HL-60/S4 (cell line): ENCODE measurements around the gene FITM1.
"Not testable (repeated sequence)": the region's sequence is repeated elsewhere in the genome, so short reads cannot be mapped to it uniquely, and the experiment has no call there.

Experiments used
- in situ Hi-C: fragments of 300-500 bp; cut with MboI; formaldehyde crosslinking; loops from 2 replicates; pipeline ENCODE4 v1.14.3; 2022; ENCODE audit warnings: low sequenced_read_pairs

The FITM1 gene

DNA sequence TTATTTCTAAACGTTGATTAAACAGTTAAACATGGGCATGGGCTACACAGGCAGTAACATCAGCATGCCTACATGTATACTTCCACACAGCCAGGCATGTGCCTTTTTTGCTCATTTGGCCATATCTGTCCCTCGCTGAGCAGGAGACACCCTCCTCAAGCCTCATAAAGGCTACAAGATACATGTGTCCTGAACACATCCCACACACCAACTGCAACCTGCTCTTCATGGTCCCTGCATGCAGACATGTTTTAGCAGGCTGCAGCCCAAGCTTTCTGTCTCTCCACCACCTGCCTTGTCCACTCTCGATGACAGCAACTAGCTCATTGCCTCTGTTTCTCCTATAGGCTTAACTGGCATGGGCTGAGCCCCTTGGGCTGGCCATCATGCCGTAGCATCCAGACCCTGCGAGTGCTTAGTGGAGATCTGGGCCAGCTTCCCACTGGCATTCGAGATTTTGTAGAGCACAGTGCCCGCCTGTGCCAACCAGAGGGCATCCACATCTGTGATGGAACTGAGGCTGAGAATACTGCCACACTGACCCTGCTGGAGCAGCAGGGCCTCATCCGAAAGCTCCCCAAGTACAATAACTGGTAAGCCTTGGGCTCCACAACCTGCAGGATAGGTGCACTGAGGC lies 33.8 kb upstream of the FITM1 start:
- in situ Hi-C loops, result no loop called here

DNA sequence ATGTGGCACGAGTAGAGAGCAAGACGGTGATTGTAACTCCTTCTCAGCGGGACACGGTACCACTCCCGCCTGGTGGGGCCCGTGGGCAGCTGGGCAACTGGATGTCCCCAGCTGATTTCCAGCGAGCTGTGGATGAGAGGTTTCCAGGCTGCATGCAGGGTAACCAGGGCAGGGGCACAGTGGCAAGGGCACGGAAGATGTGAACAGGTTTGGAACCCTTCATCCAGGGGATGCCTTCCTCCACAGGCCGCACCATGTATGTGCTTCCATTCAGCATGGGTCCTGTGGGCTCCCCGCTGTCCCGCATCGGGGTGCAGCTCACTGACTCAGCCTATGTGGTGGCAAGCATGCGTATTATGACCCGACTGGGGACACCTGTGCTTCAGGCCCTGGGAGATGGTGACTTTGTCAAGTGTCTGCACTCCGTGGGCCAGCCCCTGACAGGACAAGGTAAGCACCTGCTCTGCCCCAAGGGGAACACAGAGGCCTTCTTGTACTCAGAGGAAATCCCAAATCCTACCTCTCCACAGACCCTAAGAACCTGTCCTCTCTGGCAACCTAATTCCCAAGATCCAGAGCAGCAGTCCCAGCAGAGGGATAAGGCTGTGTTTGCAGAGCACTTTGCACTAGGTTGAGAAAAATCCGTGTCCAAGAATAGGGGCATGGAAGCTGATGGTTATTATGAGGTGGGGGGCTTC lies 32.1 kb upstream of the FITM1 start:
- in situ Hi-C loops, result no loop called here

DNA sequence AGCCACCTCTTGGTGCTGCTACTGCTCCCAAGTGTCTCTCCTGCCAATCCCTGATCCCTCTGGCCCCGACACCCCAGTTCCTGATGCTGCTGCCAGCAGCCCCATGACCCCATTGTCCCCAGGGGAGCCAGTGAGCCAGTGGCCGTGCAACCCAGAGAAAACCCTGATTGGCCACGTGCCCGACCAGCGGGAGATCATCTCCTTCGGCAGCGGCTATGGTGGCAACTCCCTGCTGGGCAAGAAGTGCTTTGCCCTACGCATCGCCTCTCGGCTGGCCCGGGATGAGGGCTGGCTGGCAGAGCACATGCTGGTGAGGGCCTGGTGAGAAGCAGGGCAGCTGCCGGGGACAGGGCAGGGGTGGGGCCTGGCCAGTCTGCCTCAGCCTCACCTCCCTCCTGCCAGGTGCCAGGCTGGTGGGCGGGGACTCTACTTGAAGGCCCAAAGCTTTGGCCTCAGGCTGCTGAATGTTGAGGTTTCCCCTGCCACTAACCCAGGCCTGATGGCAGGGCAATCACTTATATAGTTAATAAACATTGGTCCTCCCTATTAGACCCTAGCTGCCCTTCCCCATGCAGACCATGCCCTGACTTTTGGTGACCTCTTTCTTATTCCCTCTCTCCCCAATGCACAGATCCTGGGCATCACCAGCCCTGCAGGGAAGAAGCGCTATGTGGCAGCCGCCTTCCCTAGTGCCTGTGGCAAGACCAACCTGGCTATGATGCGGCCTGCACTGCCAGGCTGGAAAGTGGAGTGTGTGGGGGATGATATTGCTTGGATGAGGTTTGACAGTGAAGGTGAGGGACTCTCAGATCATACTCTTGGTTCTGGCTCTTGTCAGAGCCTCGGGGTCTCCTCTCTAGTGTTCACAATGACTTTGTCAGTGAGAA lies 31.3 kb upstream of the FITM1 start:
- in situ Hi-C loops, result no loop called here

DNA sequence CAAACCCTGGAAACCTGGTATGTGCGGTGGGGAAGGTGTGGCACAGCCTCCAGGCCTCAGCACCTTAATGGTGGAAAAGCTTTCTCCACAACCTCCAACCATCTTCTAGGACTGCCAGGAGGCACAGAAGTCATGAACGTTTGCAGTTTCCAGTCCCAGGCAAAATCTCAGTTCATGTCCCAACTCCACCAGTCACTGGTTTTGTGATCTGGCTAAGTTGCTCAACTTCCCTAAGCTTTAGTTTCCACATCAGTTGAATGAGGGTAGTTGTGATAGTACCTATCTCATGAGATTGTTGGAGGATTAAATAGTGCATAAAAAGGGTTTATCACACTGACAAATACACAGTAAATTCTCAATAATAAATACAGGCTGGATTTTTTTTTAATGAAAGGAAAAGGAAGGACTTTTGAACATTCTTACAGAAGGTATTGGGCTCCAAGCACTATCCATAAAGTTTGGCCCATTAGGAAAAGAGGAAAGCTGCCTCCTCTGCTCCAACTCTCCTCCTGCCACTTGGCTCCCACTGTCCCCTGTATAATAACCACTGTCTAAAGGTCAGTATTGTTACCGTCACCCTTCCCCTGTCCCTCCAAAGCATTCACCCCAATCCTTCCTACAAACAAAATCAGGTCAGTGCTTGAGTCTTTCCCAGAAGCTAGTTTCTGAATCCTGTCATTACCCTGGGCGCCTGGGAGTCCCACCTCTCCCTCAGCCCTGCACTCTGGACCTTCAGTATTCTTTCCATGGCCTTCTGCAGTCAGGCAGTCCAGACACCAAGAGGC lies 30.1 kb upstream of the FITM1 start:
- in situ Hi-C loops, result no loop called here

DNA sequence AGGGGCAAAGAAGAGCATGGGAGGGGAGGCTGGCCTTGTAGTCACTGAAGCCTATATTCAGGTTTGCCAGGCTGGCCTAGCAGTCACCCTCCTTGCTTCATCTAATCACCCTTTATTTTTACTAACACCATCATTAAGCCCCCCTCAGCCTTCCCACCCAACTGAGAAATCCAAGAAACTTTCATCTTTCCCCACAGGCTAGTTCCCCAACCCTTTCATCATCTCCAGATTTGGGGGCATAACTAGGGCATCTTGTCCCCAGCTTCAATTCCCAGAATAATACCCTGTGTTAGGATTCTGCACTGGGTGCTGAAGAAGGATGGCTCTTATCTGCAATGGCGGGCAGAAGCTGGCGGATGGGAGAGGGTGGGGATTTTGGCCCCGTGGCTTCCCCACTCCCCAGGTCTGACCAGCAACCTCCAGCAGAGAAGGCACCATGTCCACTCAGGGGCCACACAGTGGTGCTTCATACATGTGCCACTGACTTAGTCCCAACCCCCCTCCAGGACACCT lies 29.4 kb upstream of the FITM1 start:
- in situ Hi-C loops, result no loop called here

DNA sequence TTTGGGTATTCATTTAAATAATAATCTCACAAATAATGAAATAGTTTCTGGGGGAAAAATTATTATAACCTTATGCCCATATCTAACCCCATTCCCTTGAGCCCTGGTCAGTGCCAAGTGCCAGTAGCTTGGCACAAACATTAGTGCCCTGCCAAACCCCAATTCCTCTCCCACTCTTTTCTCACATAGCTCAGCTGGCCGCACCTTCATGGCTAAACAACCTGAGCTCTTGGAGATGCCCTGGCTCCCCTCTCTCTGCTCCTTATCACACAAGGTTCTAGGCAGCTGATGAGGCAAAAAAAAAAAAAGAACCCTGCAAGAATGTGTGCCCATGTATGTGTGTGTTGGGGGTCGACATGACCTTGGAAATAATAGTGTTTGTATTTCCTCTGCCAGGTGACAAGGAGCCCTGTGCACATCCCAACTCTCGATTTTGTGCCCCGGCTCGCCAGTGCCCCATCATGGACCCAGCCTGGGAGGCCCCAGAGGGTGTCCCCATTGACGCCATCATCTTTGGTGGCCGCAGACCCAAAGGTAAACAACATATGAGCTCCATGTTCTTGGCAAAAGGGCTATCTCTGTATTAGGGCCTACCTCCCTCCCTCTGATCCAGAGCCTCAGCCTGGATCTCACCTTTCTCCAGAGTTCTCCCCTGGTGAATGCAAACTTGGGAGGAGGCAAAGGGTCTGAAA lies 28.0 kb upstream of the FITM1 start:
- in situ Hi-C loops, result no loop called here

DNA sequence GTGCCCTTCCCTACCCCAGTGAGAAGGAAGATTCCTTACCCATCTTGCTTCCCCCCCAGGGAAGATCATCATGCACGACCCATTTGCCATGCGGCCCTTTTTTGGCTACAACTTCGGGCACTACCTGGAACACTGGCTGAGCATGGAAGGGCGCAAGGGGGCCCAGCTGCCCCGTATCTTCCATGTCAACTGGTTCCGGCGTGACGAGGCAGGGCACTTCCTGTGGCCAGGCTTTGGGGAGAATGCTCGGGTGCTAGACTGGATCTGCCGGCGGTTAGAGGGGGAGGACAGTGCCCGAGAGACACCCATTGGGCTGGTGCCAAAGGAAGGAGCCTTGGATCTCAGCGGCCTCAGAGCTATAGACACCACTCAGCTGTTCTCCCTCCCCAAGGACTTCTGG lies 27.0 kb upstream of the FITM1 start:
- in situ Hi-C loops, result no loop called here

DNA sequence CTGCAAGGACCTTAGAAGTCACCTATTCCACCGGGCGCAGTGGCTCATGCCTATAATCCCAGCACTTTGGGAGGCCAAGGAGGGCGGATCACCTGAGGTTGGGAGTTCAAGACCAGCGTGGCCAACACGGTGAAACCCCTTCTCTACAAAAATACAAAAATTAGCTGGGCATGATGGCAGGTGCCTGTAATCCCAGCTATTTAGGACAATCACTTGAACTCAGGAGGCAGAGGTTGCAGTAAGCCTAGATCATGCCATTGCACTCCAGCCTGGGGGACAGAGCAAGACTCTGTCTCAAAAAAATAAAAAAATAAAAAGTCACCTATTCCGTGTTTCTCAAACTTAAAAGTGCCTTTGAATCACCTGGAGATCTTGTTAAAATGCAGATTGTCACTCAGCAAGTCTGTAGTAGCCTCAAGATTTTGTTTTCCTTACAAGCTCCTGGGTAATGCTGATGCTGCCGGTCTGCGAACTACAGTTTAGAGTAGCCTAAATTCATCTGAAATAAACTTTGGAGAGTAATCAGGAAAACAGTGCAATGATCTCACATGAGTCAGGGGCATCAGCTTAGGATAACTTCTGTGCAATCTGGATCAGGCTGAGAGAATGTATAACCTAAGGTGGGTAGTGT lies 24.7 kb upstream of the FITM1 start:
- in situ Hi-C loops, result not testable (repeated sequence)

DNA sequence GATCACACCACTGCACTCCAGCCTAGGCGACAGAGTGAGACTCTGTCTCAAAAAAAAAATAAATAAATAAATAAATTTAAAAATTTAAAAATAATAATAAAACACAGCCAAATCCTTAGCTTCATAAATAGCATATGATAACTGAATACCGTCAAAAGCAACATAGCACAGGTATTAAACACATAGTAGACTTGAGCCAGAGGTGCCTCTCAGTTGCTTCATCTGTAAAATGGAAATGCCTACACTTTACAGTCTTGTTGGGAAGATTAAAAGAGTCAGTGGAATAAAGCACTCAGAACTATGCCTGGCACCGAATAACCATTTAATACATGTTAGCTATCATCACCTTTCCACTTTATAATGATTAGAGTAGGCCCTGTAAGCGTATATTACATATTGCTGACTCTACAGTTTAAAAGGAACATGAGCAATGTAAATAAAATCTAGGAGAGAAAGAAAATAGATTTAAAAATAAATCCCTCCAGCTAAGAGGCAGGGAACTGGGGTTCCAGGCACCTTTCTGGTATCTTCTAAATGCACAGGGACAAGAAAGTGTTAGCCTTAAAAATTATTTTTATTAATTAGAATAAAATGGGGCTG lies 23.7 kb upstream of the FITM1 start:
- in situ Hi-C loops, result no loop called here

DNA sequence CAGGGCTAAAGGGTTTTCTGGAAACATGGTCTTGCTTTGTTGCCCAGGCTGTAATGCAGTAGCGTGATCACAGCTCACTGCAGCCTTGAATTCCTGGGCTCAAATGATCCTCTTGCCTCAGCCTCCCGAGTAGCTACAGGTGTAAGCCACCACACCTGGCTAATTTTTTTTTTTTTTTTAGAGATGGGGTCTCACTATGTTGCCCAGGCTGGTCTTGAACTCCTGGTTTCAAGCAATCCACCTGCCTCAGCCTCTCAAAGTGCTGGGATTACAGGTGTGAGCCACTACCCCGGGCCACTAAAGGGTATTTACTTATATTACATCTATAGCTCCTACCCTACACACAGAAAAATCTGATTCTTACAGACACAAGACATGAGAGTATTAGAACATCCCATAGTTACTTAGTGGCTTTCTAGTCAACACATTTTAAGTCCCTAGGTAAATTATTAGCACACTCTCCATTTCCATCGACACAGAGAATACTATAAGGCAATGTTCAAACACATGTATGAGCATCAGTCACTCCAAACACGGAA lies 22.1 kb upstream of the FITM1 start:
- in situ Hi-C loops, result no loop called here

DNA sequence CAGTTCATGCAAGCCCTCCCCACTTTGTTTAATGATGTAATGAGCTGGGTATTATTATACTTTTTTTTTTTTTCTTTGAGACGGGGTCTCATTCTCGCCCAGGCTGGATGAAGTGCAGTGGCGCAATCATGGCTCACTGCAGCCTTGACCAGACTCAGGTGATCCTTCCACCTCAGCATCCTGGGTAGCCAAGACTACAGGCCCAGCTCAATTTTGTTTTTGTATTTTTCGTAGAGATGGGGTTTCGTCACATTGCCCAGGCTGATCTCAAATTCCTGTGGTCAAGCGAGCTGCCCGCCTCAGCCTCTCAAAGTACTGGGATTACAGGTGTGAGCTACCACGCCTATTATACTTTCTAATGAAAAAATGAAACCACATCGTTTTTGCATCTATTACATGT lies 20.4 kb upstream of the FITM1 start:
- in situ Hi-C loops, result no loop called here

DNA sequence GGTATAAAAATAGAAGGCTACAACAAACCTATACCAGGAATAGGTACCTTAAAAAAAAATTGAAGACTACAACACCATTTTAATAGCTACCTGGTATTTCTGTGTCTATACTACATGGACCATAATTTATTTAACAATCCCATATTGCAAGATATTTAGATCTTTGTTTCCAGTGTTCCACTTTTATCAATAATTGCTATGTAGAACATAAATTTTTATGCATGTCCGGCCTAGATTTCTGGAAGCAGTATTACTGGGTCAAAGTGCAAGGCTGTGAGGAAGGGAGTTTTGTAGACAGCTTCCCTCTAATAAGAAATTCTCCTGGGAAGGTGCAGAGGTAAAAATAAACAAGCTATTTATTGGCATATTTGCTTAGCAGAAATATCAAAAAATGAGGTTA lies 19.9 kb upstream of the FITM1 start:
- in situ Hi-C loops, result no loop called here

DNA sequence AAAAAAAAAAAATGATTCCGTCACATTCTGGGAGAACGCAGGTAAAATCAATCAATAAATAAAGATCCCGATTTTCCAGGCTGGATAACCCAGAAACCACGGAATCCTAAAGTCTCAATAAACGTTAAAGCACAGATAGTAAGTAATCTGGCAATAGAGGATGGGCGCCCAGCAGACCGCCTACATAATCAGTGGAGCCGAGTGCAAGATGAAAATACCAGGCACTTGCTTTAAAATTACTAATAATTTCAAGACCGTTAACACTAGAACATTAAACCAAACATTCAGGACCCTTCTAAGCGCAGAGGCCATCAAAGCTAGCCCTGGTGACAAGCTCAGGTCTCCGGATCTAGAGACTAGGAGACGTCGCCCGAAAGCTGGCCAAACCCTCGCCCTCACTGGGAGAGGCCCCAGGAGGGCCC lies 17.1 kb upstream of the FITM1 start:
- in situ Hi-C loops, result no loop called here

DNA sequence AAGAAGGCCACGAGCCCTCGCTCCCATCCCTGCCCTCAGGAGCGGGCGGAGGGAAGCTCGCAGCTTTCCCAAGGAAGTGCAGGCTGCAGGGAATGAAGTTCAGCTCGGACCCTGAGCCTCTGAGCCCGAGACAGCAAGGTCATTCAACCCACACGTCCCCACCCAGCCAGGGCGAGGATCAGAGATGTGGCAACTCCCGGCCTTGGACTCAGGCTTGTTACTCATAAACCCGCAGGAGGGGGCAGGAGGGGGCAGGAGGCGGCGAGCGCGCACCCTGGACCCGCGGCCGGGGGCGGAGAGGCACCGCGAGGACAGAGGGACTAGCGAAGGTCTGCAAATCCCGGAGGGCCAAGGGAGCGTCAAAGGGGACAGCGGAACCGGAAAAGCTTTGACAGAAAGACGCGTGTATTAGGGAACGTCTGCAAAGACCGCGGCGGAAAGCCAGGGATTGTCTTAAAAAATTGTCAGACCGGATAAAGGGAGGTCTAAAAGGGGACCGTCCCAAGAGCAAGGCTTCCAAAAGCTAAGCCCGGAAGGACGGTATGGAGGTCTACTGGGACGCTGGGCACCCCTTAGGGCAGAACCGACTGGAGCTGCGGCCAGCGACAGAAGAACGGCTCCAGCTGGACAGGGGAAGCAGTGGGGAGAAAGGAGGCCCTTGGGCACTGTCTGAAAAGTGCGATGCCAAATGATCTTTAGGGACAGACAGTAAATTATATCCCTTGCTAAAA lies 16.5 kb upstream of the FITM1 start:
- in situ Hi-C loops, result no loop called here

DNA sequence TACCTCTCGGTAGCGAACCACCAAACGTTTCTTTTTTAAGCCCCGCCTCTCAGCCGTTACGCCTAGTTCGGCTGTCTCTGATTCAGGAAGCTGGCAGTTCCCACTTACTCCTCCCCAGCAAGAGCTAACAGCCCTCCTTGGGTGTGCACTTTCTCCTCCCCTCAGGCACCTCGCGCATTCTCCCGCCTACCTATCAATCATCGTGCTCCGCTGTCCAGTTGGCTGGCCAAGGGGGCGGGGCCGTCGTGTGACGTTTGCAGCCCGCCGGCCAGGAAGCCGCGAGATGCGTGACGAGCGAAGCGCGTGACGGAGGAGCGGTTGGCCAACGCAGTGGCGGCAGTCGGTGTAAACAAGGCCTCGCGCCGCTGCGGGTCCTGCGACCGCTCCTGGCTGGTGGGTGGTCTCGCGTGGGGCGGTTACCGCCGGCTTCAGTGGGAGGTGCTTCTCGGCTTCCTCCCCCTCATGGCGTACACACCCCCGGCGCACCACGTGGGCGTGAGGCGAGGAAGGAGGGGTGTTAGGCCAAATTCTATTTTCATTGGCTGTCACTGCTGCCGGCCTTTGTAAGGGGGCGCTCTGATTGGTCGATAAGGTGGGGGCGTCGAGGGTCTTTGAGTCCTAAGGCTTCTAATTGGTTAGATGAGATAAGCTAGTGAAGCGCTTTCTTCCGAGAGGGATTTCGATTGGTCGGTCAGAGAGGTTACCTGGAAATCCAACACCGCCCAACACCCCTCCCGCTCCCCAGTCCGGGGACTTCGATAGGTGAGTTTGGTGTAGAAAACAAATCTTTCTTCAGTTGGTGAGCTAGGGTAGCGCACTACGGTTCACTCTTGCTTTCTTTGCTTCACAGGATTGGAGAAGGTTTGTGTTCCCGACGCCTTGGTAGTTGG lies 15.7 kb upstream of the FITM1 start, which contains the start of the genes DCAF11 and NRL:
Gene DCAF11 (plus strand): TSS at position 246 of the 890 bp plus-strand sequence. CDS start 818 bp downstream, outside the sequence.
Gene NRL (minus strand): TSS at position 418 of the 890 bp plus-strand sequence. CDS start 32,101 bp downstream, outside the sequence.
- in situ Hi-C loops, result no loop called here

DNA sequence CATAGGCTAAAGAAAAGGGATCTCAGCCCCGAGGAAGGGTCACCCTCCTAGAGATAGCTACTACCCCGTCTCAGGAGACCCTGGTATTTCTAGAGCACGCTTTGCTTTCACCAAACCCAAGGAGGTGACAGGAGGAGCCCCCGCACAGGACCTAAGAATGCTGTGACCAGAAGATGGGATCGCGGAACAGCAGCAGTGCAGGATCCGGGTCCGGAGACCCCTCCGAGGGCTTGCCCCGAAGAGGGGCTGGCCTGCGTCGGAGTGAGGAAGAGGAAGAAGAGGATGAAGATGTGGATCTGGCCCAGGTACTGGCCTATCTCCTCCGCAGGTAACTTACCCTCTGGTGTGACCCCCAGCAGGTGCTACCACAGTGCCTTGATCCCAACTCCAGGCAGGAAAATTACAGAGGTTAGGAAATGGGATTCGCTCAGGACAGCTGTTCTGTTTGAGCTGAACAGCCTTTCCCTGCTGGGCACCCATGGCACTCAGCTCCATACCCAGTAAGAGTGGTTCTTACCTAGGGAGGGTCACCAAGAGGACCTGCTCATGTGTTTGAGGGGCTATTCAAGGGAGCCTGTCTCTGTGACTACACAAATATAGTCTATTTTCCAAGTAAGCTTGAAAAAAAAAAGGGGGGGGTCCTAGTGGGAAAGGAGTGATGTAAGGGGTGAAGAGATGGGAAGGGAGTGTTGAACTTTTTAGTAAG lies 14.9 kb upstream of the FITM1 start:
- in situ Hi-C loops, result no loop called here
